ENCODE measurements around the gene KRT71.

KRT71 gene

GRCh38 chr12:52534482-52534881 lies 18.5 kb downstream of the KRT71 start:
- DNase-seq, result no peak

- DNase-seq, result no peak
Measured at GRCh38 chr12:52533686-52534470, 19.1 kb downstream of the KRT71 start.

- no peak for DNase-seq
Measured at GRCh38 chr12:52532636-52533035, 20.3 kb downstream of the KRT71 start.

- DNase-seq, result no peak
Measured at GRCh38 chr12:52531566-52532300, 21.2 kb downstream of the KRT71 start.

GRCh38 chr12:52530905-52531304 lies 22.0 kb downstream of the KRT71 start:
- no peak for DNase-seq

- DNase-seq, result no peak
Measured at GRCh38 chr12:52530366-52530765, 22.6 kb downstream of the KRT71 start.

GRCh38 chr12:52529846-52530245 lies 23.1 kb downstream of the KRT71 start:
- no peak for DNase-seq

- DNase-seq, result no peak
Measured at GRCh38 chr12:52529417-52529816, 23.5 kb downstream of the KRT71 start.

GRCh38 chr12:52528641-52529143 lies 24.3 kb downstream of the KRT71 start:
- no peak for DNase-seq

GRCh38 chr12:52527121-52527800 lies 25.7 kb downstream of the KRT71 start:
- DNase-seq, result no peak

GRCh38 chr12:52526511-52526951 lies 26.4 kb downstream of the KRT71 start:
- DNase-seq, result no peak

- DNase-seq, result no peak
Measured at GRCh38 chr12:52525661-52526499, 27.1 kb downstream of the KRT71 start.

- DNase-seq, result no peak
Measured at GRCh38 chr12:52524898-52525591, 27.9 kb downstream of the KRT71 start.

GRCh38 chr12:52524241-52524897 lies 28.6 kb downstream of the KRT71 start:
- DNase-seq, result no peak

GRCh38 chr12:52523824-52524223 lies 29.1 kb downstream of the KRT71 start:
- DNase-seq, result no peak

GRCh38 chr12:52522346-52523011 lies 30.5 kb downstream of the KRT71 start:
- DNase-seq, result no peak

- no peak for DNase-seq
Measured at GRCh38 chr12:52521568-52522266, 31.2 kb downstream of the KRT71 start.

- no peak for DNase-seq
Measured at GRCh38 chr12:52521175-52521567, 31.8 kb downstream of the KRT71 start.

GRCh38 chr12:52519826-52520662 lies 32.9 kb downstream of the KRT71 start, which contains the start of gene KRT5:
KRT5 (minus strand) TSS chr12:52520394; CDS start chr12:52520296, 98 bp downstream.
- DNase-seq, result no peak
